KMS-11 (cell line): ENCODE results near the gene MRRF.
"Not testable (repeated sequence)": the region's sequence is repeated elsewhere in the genome, so short reads cannot be mapped to it uniquely, and the experiment has no call there.

Source experiments
- H2AFZ ChIP-seq: fragments of 200-600 bp; sonication (generic); 2 replicates; pipeline ENCODE4 v1.6.1; 2016; ENCODE audit warnings: antibody characterized with exemption, mixed run types, low read depth
- H3K27ac ChIP-seq: fragments of 200-600 bp; sonication (generic); 2 replicates; pipeline ENCODE4 v1.6.1; 2016; ENCODE audit warnings: mild to moderate bottlenecking, mixed run types
- H3K27me3 ChIP-seq: fragments of 200-600 bp; sonication (generic); 2 replicates; pipeline ENCODE4 v1.6.1; 2017; ENCODE audit warnings: mild to moderate bottlenecking, low read depth, mixed run types, moderate library complexity; ENCODE audit not compliant: insufficient read depth
- H3K36me3 ChIP-seq: fragments of 200-600 bp; sonication (generic); 2 replicates; pipeline ENCODE4 v1.6.1; 2017; ENCODE audit warnings: mild to moderate bottlenecking, mixed run types; ENCODE audit not compliant: insufficient read depth
- H3K4me1 ChIP-seq: fragments of 200-600 bp; sonication (generic); 2 replicates; pipeline ENCODE4 v1.6.1; 2016; ENCODE audit warnings: mild to moderate bottlenecking, low read depth, mixed run types; ENCODE audit not compliant: poor library complexity, severe bottlenecking
- H3K4me2 ChIP-seq: fragments of 200-600 bp; sonication (generic); 2 replicates; pipeline ENCODE4 v1.7.0; 2016; ENCODE audit warnings: mild to moderate bottlenecking, mixed run types
- H3K4me3 ChIP-seq: fragments of 200-600 bp; sonication (generic); IDR thresholded peaks from 2 replicates; pipeline ENCODE4 v1.6.1; 2017; ENCODE audit warnings: low read depth, low read length, mixed read lengths; ENCODE audit not compliant: insufficient read depth
- H3K79me2 ChIP-seq: fragments of 200-600 bp; sonication (generic); 2 replicates; pipeline ENCODE4 v1.6.1; 2016; ENCODE audit warnings: low read depth, mixed run types; ENCODE audit not compliant: insufficient read depth
- H3K9ac ChIP-seq: fragments of 200-600 bp; sonication (generic); 2 replicates; pipeline ENCODE4 v1.6.1; 2016; ENCODE audit warnings: mild to moderate bottlenecking, mixed run types
- H4K20me1 ChIP-seq: fragments of 200-600 bp; sonication (generic); 2 replicates; pipeline ENCODE4 v1.6.1; 2016; ENCODE audit warnings: mild to moderate bottlenecking, mixed run types; ENCODE audit not compliant: insufficient read depth
- CTCF ChIP-seq: fragments of 200-600 bp; sonication (generic); conservative IDR thresholded peaks from 2 replicates; pipeline ENCODE4 v1.6.1; 2017; ENCODE audit warnings: low read depth, mild to moderate bottlenecking, antibody characterized with exemption, low read length, moderate library complexity, mixed read lengths

Gene MRRF

DNA sequence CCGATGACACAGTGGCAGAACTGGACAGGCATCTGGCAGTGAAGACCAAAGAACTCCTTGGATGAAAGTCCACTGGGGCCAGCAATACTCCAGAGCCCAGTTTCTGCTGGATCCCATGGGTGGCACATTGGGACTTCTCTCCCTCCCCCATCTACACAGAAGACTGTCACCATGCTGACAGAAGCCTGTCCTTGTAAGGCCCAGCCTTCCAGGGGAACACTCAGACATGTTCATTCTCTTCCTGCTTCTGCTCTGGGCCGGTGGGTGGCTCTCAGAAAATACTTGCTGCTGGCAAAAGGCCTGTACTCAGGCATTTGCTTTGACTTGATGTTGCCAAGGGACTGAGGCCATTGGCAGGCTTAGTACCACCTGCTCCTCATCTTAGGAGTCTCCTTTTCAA, 57.9 kb downstream of the MRRF start:
- Histone ChIP-seq H3K36me3 (no peaks in the 10 kb centered on the region), H3K4me3 (no peak overlapping the region), H3K4me1 (peaks cover 63% of the 10 kb centered on the region), H3K4me2 (no peak overlapping the region), H2AFZ (no peak overlapping the region), H3K27ac (no peak overlapping the region), H4K20me1 (peaks cover 3% of the 10 kb centered on the region; the same call in 1 of the 2 replicates), H3K27me3 (no peaks in the 10 kb centered on the region), H3K9ac (no peak overlapping the region), H3K79me2 (no peaks in the 10 kb centered on the region)
- TF ChIP-seq CTCF, result no peak

GRCh38 chr9:122324665-122325064, 60.0 kb downstream of the MRRF start:
- not testable (repeated sequence) for H3K27ac ChIP-seq, H4K20me1 ChIP-seq, H3K4me3 ChIP-seq, H3K79me2 ChIP-seq, H3K9ac ChIP-seq, H2AFZ ChIP-seq, H3K27me3 ChIP-seq, H3K36me3 ChIP-seq
- Histone ChIP-seq H3K4me1 (peaks cover 77% of the 10 kb centered on the region), H3K4me2 (peak overlapping the region; percentile 15; the same call in 1 of the 2 replicates)

- H3K4me2 ChIP-seq, result peak overlapping the region; percentile 15; the same call in 1 of the 2 replicates
- no peaks in the 10 kb centered on the region for H3K27me3 ChIP-seq
- H3K4me3 ChIP-seq, result no peak overlapping the region
- no peak overlapping the region for H2AFZ ChIP-seq
- no peak overlapping the region for H3K27ac ChIP-seq
- no peak overlapping the region for H3K9ac ChIP-seq
- no peaks in the 10 kb centered on the region for H3K36me3 ChIP-seq
- TF ChIP-seq CTCF, result no peak
- H4K20me1 ChIP-seq, result peaks cover 8% of the 10 kb centered on the region; the same call in 1 of the 2 replicates
- no peaks in the 10 kb centered on the region for H3K79me2 ChIP-seq
- H3K4me1 ChIP-seq, result peaks cover 75% of the 10 kb centered on the region
Measured at GRCh38 chr9:122325124-122325523, 60.4 kb downstream of the MRRF start.

DNA sequence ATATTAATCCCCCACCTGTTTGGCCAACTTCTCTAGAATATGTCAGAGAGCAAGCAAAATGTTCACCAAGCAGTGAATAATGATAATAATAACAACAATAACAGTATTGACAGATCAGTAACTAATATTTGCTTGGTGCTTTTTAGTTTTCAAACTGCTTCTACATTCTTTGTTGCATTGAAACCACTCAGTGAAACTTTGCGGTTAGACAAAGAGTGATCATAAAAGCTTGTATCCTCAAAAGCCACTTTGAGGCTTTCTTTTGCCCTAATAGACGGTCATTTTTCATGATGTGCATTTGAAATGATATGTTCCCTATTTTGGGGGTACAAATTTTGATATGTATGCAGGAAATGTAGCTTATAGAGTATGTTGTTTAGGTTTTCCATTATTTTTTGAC, 62.5 kb downstream of the MRRF start:
- Histone ChIP-seq H3K79me2 (no peaks in the 10 kb centered on the region), H3K36me3 (no peaks in the 10 kb centered on the region), H3K27ac (peak overlapping the region; percentile 38; the same call in 1 of the 2 replicates)

More for the DNA sequence above, 62.5 kb downstream of the MRRF start:
- Histone ChIP-seq H4K20me1 (peaks cover 8% of the 10 kb centered on the region; the same call in 1 of the 2 replicates), H3K27me3 (no peaks in the 10 kb centered on the region), H3K9ac (no peak overlapping the region), H3K4me3 (no peak overlapping the region), H3K4me2 (peak overlapping the region; percentile 61), H2AFZ (no peak overlapping the region), H3K4me1 (peaks cover 57% of the 10 kb centered on the region)
- TF ChIP-seq CTCF, result no peak
